Keratinocyte (primary cell): ENCODE data around the gene CCDC63. TPM values are rescaled to one million over a fixed set of nuclear protein-coding genes. Genes with fewer than 3 reads are reported as not detected.

Experiments used
- DNase-seq: peaks from one replicate; pipeline ENCODE4 v3.0.0-alpha.2; 2011; ENCODE audit warnings: low read depth, missing footprints, low spot score
- FAIRE-seq: peaks from 2 replicates; lab custom pipeline; 2011; peaks lifted over from hg19 to GRCh38; lab: Jason Lieb, UNC
- H2AFZ ChIP-seq: 2 replicates; pipeline ENCODE4 v1.6.0; 2012; ENCODE audit warnings: low read length, control low read depth, inconsistent platforms; ENCODE audit not compliant: control insufficient read depth
- H3K27ac ChIP-seq: 2 replicates; pipeline ENCODE4 v1.5.1; 2011; ENCODE audit warnings: low read length; ENCODE audit not compliant: control insufficient read depth, insufficient read depth
- H3K27me3 ChIP-seq: 3 replicates; pipeline ENCODE4 v1.6.0; 2011; ENCODE audit warnings: low read length; ENCODE audit not compliant: control insufficient read depth, insufficient read depth; ENCODE audit errors: extremely low read depth
- H3K36me3 ChIP-seq, 2 experiments: 2 replicates in 1 of 2; 3 replicates in 1 of 2; pipeline ENCODE4 v1.5.1; 2011; ENCODE audit warnings: low read length in 2 of 2, mild to moderate bottlenecking in 1 of 2; ENCODE audit not compliant: control insufficient read depth in 2 of 2, insufficient read depth in 2 of 2; ENCODE audit errors: extremely low read depth in 1 of 2
- H3K4me1 ChIP-seq: 3 replicates; pipeline ENCODE4 v1.5.1; 2011; ENCODE audit warnings: low read length; ENCODE audit not compliant: control insufficient read depth, insufficient read depth; ENCODE audit errors: extremely low read depth
- H3K4me2 ChIP-seq: 3 replicates; pipeline ENCODE4 v1.6.0; 2011; ENCODE audit warnings: low read depth, low read length; ENCODE audit not compliant: control insufficient read depth, insufficient read depth; ENCODE audit errors: extremely low read depth
- H3K4me3 ChIP-seq, 3 experiments: fragments of 200-600 bp in 1 of 3; sonication (generic) in 1 of 3; 2 replicates in 2 of 3; 3 replicates in 1 of 3; pipeline ENCODE4 v1.5.1; 2011 to 2016; ENCODE audit warnings: low read length in 3 of 3, mild to moderate bottlenecking in 3 of 3, control low read depth in 2 of 3, inconsistent platforms in 1 of 3, low read depth in 1 of 3, mixed read lengths in 1 of 3, mixed run types in 1 of 3, moderate library complexity in 1 of 3; ENCODE audit not compliant: control insufficient read depth in 2 of 3, insufficient read depth in 2 of 3; ENCODE audit errors: extremely low read depth in 1 of 3
- H3K79me2 ChIP-seq: 2 replicates; pipeline ENCODE4 v1.6.0; 2012; ENCODE audit warnings: low read length; ENCODE audit not compliant: control insufficient read depth, insufficient read depth
- H3K9ac ChIP-seq: 3 replicates; pipeline ENCODE4 v1.6.0; 2011; ENCODE audit warnings: low read length; ENCODE audit not compliant: control insufficient read depth, insufficient read depth; ENCODE audit errors: extremely low read depth
- H3K9me1 ChIP-seq: 3 replicates; pipeline ENCODE4 v1.6.0; 2011; ENCODE audit warnings: low read length; ENCODE audit not compliant: control insufficient read depth, insufficient read depth; ENCODE audit errors: extremely low read depth
- H3K9me3 ChIP-seq: 2 replicates; pipeline ENCODE4 v1.5.1; 2012; ENCODE audit warnings: low read depth, low read length; ENCODE audit not compliant: control insufficient read depth
- H4K20me1 ChIP-seq: 3 replicates; pipeline ENCODE4 v1.6.0; 2011; ENCODE audit warnings: low read length; ENCODE audit not compliant: control insufficient read depth, insufficient read depth; ENCODE audit errors: extremely low read depth
- CTCF ChIP-seq, 3 experiments: IDR thresholded peaks in 1 of 3; conservative IDR thresholded peaks in 1 of 3; optimal IDR thresholded peaks in 1 of 3; 2 replicates in 2 of 3; 3 replicates in 1 of 3; pipeline versions ENCODE3 to v1.5.1; 2011; ENCODE audit warnings: low read length in 3 of 3, mild to moderate bottlenecking in 3 of 3, moderate library complexity in 2 of 3, control low read depth in 1 of 3, inconsistent platforms in 1 of 3; ENCODE audit not compliant: insufficient read depth in 2 of 3; ENCODE audit errors: extremely low read depth in 1 of 3
- EZH2 ChIP-seq: IDR thresholded peaks from one replicate; pipeline ENCODE4 v1.6.1; 2012; ENCODE audit warnings: inconsistent platforms, mild to moderate bottlenecking, low read length, moderate library complexity
- dilution Hi-C: fragments of 300-500 bp; cut with MboI; formaldehyde crosslinking; loops from one replicate; pipeline ENCODE4 v1.7.0; 2020; ENCODE audit warnings: low sequenced_read_pairs; ENCODE audit not compliant: extremely low pct_ligation_motif_present
- polyA plus RNA-seq, 5 experiments: library from polyadenylated mRNA; depleted of rRNA in 3 of 5; stranded (reverse) in 3 of 5; stranded (forward) in 1 of 5; unstranded in 1 of 5; fragments of >200 nt; gene quantifications; 1 replicate in 1 of 5; 2 replicates in 3 of 5; 3 replicates in 1 of 5; pipeline versions ENCODE4 v1.2.1 to v1.2.3, GENCODE V29; 2011 to 2012; ENCODE audit warnings: missing spikeins in 2 of 5, low read depth in 1 of 5, low replicate concordance in 1 of 5

CCDC63 gene
- polyA plus RNA-seq, 1 donor (not counting 4 experiments of a cell fraction or from before 2014, with no cell fraction given): not detected

GRCh38 chr12:110929818-110930217, 83.0 kb downstream of the CCDC63 start:
- H3K9ac ChIP-seq: no peak overlapping the region
- H3K27me3 ChIP-seq: no peaks in the 10 kb centered on the region
- DNase-seq (no peak), FAIRE-seq (no peak)
- no peaks in the 10 kb centered on the region for H3K9me3 ChIP-seq
- no peak overlapping the region for H3K27ac ChIP-seq
- TF ChIP-seq EZH2 (no peak), CTCF (optimal IDR thresholded peaks at IDR 0.05 in 1 of 3, IDR thresholded peaks at IDR 0.05 in 1 of 3, conservative IDR thresholded peaks at IDR 0.05 in 1 of 3; ENCODE audit: extremely low read depth in 1 of 3, insufficient read depth in 2 of 3, low read length in 3 of 3) (no peak)
- dilution Hi-C loops: no loop called here
- no peak overlapping the region for H2AFZ ChIP-seq
- H3K79me2 ChIP-seq: no peaks in the 10 kb centered on the region
- no peaks in the 10 kb centered on the region for H3K36me3 ChIP-seq
- no peaks in the 10 kb centered on the region for H3K9me1 ChIP-seq
- no peaks in the 10 kb centered on the region for H4K20me1 ChIP-seq
- H3K4me1 ChIP-seq: peaks cover 11% of the 10 kb centered on the region
- H3K4me2 ChIP-seq: no peak overlapping the region
- no peak overlapping the region for H3K4me3 ChIP-seq

GRCh38 chr12:110930348-110931314, 83.8 kb downstream of the CCDC63 start:
- TF ChIP-seq EZH2: no peak
- no peak for TF ChIP-seq CTCF (optimal IDR thresholded peaks at IDR 0.05 in 1 of 3, IDR thresholded peaks at IDR 0.05 in 1 of 3, conservative IDR thresholded peaks at IDR 0.05 in 1 of 3; ENCODE audit: extremely low read depth in 1 of 3, insufficient read depth in 2 of 3, low read length in 3 of 3)
- peak; percentile 74 for FAIRE-seq
- Histone ChIP-seq H3K4me3 (no peak overlapping the region), H3K4me1 (peaks cover 14% of the 10 kb centered on the region), H3K9me3 (no peaks in the 10 kb centered on the region), H3K9ac (no peak overlapping the region), H3K36me3 (no peaks in the 10 kb centered on the region), H3K79me2 (no peaks in the 10 kb centered on the region), H3K27ac (no peak overlapping the region), H3K27me3 (no peaks in the 10 kb centered on the region), H3K9me1 (no peaks in the 10 kb centered on the region), H2AFZ (no peak overlapping the region), H4K20me1 (no peaks in the 10 kb centered on the region), H3K4me2 (no peak overlapping the region)
- DNase-seq: no peak
- dilution Hi-C loops: no loop called here
